Right ventricle myocardium inferior (tissue), 1 donor: Measurements from ENCODE around the gene ANP32A. TPM values are rescaled to one million over a fixed set of nuclear protein-coding genes. Genes with fewer than 3 reads are reported as not detected.
A peak's percentile ranks its signal among the peaks of the same experiment; 100 is the strongest.

Experiments
- ATAC-seq: fragments of 200-7000 bp; cut with Tn5 transposase; one replicate; pipeline ENCODE4 v1.9.1; 2020; ENCODE audit warnings: mild to moderate bottlenecking, moderate library complexity
- DNase-seq: peaks from one replicate; pipeline ENCODE4 v3.0.0; 2021; ENCODE audit errors: missing footprints
- intact Hi-C: fragments of 100-400 bp; cut with DNase I; formaldehyde crosslinking; loops from one replicate; pipeline ENCODE4 v1.11.0; 2022
- total RNA-seq: library from RNA; stranded (reverse); fragmentation: NEBNext Ultra II Directional; extraction: Animal tissue kit (Norgen Biotek cat#: 25700); gene quantifications from one replicate; pipeline ENCODE4 v1.2.1, GENCODE V29; 2021
- donor health status: DM: no; HTN: yes; CAD: no; lungs with severe emphysema.

ANP32A gene
- total RNA-seq, 1 donor from 2014 or later, result 134 TPM

DNA sequence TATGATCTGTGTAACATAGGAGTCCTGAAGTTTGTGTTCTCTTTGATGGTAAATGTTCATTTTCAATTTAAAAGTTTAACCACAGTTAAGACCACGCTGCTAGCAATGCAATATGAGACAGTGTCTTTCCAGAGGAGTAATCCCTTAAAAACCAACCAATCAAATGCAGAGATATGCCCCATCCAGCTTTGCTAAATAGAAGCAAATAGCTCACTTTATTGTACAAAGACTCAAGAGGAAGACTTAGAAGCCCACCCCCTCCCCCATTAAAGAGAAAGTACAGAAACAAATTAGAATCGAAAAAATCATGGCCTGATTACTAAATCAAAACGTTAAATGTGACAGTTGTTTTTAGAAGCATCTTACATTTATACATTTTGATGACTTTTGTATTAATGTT, 2.1 kb upstream of the ANP32A start:
- DNase-seq (no peak), ATAC-seq (no peak)
- intact Hi-C loops, result loop anchor here (5.0 kb wide), 2 partner anchors 49 to 266 kb away; no protein-coding TSS in a partner anchor

GRCh38 chr15:68821841-68822381, 1.2 kb upstream of the ANP32A start:
- DNase-seq, result no peak
- intact Hi-C loops, result loop anchor here (2.0 to 5.0 kb wide), 4 partner anchors 50 to 265 kb away; no protein-coding TSS in a partner anchor
- ATAC-seq, result no peak

GRCh38 chr15:68821190-68821840, 620 bp upstream of the ANP32A start:
- intact Hi-C loops, result loop anchor here (2.0 to 5.0 kb wide), 4 partner anchors 51 to 264 kb away; no protein-coding TSS in a partner anchor
- ATAC-seq (peak; percentile 1), DNase-seq (peak; percentile 69)

GRCh38 chr15:68819495-68820294, 1.0 kb downstream of the ANP32A start:
- intact Hi-C loops, result loop anchor here (2.0 to 5.0 kb wide), 6 partner anchors 25 to 262 kb away; no protein-coding TSS in a partner anchor
- ATAC-seq, result peak; percentile 14
- DNase-seq, result peak; percentile 76

GRCh38 chr15:68818769-68819494, 1.8 kb downstream of the ANP32A start:
- peak; percentile 5 for ATAC-seq

GRCh38 chr15:68818066-68818768, 2.5 kb downstream of the ANP32A start:
- ATAC-seq (peak; percentile 43), DNase-seq (peak; percentile 87)
- intact Hi-C loops, result loop anchor here (2.0 to 5.0 kb wide), 2 partner anchors 23 to 36 kb away; no protein-coding TSS in a partner anchor

More at GRCh38 chr15:68818769-68819494, 1.8 kb downstream of the ANP32A start:
- DNase-seq, result peak; percentile 83
- intact Hi-C loops, result loop anchor here (2.0 to 5.0 kb wide), 2 partner anchors 24 to 37 kb away; no protein-coding TSS in a partner anchor

- intact Hi-C loops, result loop anchor here (2.0 to 5.0 kb wide), 2 partner anchors 23 to 35 kb away; no protein-coding TSS in a partner anchor
- ATAC-seq (peak; percentile 40), DNase-seq (peak; percentile 83)
Measured at GRCh38 chr15:68817304-68818065, 3.2 kb downstream of the ANP32A start.

DNA sequence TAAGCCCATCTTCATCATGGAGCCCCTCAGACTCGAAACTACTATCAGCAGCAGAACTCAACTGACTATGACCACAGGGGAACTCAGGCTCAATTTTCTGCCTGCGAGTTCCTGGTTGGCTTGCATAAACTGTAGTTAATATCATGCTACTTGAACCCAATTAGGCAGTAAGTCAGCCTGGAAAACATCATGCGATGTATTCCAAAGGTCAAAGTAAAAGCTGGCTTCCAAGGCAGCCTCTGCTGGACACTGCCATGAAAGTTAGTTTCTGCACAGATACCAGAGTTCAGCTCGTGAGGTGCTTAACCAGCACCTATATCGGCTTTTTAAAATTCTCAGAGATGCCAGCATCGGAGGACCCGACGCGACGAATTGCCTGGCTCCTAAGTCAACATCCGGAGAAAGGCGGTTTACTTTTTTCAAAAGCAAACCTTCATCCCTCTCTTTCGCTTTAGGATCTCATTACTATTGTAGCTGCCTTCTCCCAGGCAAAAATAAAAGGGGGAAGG, 3.8 kb downstream of the ANP32A start:
- intact Hi-C loops, result loop anchor here (5.0 kb wide), 1 partner anchor 35 kb away; no protein-coding TSS in a partner anchor
- ATAC-seq, result peak; percentile 3
- DNase-seq, result no peak

DNA sequence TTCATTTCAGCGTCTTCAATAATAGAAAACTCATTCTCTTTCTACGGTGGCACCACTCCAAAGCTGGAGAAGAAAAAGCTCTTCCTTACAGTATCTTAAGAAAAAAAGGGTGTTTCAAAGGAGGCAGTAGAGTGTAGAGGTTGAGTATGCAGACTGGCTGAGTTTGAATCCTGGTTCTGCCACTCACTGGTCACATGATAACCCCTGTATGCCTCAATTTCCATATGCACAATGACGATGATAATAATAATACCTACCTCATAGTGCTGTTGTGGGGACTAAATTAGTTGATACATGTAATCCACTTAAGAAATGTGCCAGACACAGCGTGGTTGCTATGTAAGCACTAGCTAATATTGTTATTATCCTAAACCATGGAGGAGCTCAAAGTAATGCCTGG, 4.5 kb downstream of the ANP32A start:
- DNase-seq (no peak), ATAC-seq (no peak)
- intact Hi-C loops, result loop anchor here (5.0 kb wide), 1 partner anchor 34 kb away; no protein-coding TSS in a partner anchor

GRCh38 chr15:68815598-68815997, 5.1 kb downstream of the ANP32A start:
- DNase-seq (no peak), ATAC-seq (no peak)
- intact Hi-C loops, result loop anchor here (5.0 kb wide), 1 partner anchor 33 kb away; no protein-coding TSS in a partner anchor

DNA sequence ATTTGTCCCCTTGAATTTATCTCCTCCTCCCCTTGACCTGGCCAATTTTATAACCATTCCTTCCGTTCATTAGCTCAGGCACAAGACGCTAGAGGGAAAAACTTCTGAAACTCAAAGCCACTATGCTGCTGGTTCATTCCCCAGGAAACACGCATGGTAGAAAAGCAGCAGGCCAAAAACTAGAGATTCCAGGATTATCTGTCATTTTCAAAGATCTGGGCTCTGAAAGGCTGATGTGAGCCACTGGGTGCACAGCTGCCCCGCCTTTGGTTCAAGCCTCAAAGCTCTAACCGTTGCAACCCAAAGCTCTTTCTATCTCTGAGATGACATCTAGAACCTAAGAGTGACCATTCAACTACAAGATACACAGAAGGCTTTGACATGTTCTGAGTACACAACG, 6.1 kb downstream of the ANP32A start:
- no peak for ATAC-seq
- DNase-seq, result no peak
- intact Hi-C loops, result no loop called here

- peak; percentile 47 for ATAC-seq
- intact Hi-C loops, result no loop called here
- no peak for DNase-seq
Measured at GRCh38 chr15:68812597-68813431, 7.9 kb downstream of the ANP32A start.

DNA sequence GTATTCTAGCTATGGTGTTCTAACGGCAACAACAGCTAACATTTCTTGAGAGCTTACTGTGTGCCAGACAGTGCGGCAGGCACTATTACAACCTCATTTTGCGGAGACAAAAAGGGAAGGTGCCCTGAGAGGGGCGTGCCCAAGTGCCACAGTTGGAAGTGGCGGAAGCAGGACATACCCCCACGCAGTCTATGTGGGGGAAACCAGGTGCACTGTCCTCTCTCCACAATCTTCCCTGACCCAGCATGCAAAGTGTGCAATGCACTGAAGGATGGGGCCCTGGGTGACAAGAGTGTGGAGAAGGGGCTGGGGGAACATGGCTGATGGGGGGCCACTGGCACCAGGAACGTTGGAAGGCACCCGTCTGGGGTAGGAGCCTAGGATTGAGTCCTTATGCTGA, 8.6 kb downstream of the ANP32A start:
- DNase-seq (no peak), ATAC-seq (no peak)
- intact Hi-C loops, result no loop called here

DNA sequence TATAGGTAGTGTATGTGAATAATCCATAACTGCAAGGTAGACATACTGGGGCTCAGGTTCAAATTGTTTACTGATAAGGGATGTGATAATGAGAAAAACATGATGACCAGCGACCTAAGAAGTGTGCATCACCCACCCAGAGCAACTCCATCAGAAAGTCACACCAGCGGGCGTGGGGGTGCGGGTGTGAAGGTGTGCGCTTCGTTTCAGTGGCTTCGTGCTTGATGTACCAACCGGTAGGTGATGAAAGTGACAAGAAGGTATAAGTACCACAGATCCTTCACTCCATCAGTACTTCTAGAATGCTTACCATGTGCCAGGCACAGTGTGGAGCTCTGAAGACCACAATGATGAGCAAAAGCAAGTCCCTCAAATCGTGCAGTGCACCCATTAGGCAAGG, 11.2 kb downstream of the ANP32A start:
- ATAC-seq (no peak), DNase-seq (no peak)
- intact Hi-C loops, result no loop called here

DNA sequence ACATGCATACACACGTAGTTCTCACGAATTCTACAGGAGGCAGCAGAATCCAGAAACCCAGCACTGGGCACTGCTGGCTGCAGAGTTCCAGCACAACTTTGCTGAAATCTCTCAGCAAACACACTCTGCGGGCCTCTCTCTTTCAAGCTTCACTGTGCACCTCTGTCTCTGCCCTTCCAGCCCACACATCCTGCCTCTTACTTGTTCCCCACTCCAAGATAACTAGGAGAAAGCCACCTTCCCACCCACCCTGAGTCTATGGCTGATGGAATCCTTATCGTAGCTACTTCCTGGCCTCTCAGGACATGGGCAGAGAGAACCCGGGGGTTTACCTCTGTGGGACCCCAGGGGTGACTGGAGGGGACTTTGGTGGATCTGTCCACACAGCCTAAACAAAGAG, 11.9 kb downstream of the ANP32A start:
- no peak for DNase-seq
- intact Hi-C loops, result no loop called here
- no peak for ATAC-seq

GRCh38 chr15:68808091-68808490, 12.6 kb downstream of the ANP32A start:
- intact Hi-C loops, result no loop called here
- DNase-seq (no peak), ATAC-seq (peak; percentile 24)
